Kidney epithelial cell (primary cell): Measurements from ENCODE around the gene CREB3. TPM values are rescaled to one million over a fixed set of nuclear protein-coding genes. Genes with fewer than 3 reads are reported as not detected.

Experiments
- DNase-seq: peaks from one replicate; pipeline ENCODE4 v3.0.0-alpha.2; 2010; ENCODE audit warnings: low read depth
- H3K27me3 ChIP-seq: 2 replicates; pipeline ENCODE4 v1.6.0; 2011; ENCODE audit warnings: low read length; ENCODE audit not compliant: control insufficient read depth, insufficient read depth
- H3K36me3 ChIP-seq: 2 replicates; pipeline ENCODE4 v1.5.1; 2011; ENCODE audit warnings: low read length; ENCODE audit not compliant: control insufficient read depth, insufficient read depth
- H3K4me3 ChIP-seq: 2 replicates; pipeline ENCODE4 v1.5.1; 2011; ENCODE audit warnings: low read depth, mild to moderate bottlenecking, control low read depth, low read length
- total RNA-seq: library from RNA; depleted of rRNA; stranded (reverse); fragments of >200 nt; gene quantifications from 2 replicates; pipeline ENCODE4 v1.2.3, GENCODE V29; 2015
- TF ChIP-seq, protein P1 (sequence below): IDR thresholded peaks from 2 replicates; pipeline ENCODE4 v1.5.1; 2011; ENCODE audit warnings: mild to moderate bottlenecking, moderate library complexity, low read length, control low read depth, inconsistent platforms; ENCODE audit not compliant: insufficient read depth, poor library complexity, severe bottlenecking

CREB3 gene
- total RNA-seq, 1 donor from 2014 or later: 87.5 TPM

DNA sequence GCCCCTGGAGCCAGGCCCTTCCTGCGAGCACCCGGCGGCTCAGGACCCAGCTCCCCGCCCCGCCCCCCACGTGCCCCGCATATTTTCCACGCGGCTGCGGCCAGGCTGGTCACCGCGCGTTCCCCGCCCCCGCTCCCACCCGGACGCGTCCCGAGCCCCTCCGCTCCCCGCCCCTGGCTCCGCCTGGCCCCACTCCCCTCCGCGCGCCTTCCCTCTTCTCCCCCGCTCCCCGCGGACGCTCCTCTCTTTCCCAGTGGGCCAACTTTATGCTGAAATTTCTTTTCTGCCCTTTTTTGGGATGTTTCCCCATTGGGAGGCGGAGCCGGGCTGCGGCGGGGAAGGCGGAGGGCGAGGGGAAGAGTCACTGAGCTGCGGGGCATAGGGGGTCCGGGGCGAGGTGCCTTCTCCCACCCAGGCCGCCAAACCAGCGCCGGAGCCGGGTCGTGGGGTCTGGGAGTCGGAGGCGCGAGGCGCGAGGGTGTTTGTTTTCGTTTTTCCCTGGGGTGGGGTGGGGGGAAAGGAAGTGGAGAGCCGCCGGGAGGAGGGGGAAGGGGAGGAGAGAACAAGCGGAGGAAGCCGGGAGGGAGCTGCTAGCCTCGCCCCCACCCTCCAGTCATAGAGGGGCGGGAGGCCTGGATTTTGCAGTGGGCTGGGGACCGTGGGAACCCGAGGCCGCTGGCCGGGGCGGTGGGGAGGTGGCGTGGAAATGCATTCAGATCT lies 41.7 kb upstream of the CREB3 start:
- Histone ChIP-seq H3K36me3 (no peaks in the 10 kb centered on the region), H3K27me3 (no peaks in the 10 kb centered on the region), H3K4me3 (peak overlapping the region; percentile 47)
- no peak for DNase-seq
- TF ChIP-seq, protein P1, sequence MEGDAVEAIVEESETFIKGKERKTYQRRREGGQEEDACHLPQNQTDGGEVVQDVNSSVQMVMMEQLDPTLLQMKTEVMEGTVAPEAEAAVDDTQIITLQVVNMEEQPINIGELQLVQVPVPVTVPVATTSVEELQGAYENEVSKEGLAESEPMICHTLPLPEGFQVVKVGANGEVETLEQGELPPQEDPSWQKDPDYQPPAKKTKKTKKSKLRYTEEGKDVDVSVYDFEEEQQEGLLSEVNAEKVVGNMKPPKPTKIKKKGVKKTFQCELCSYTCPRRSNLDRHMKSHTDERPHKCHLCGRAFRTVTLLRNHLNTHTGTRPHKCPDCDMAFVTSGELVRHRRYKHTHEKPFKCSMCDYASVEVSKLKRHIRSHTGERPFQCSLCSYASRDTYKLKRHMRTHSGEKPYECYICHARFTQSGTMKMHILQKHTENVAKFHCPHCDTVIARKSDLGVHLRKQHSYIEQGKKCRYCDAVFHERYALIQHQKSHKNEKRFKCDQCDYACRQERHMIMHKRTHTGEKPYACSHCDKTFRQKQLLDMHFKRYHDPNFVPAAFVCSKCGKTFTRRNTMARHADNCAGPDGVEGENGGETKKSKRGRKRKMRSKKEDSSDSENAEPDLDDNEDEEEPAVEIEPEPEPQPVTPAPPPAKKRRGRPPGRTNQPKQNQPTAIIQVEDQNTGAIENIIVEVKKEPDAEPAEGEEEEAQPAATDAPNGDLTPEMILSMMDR: no peak

- H3K36me3 ChIP-seq: no peaks in the 10 kb centered on the region
- peak overlapping the region; percentile 47 for H3K4me3 ChIP-seq
- H3K27me3 ChIP-seq: no peaks in the 10 kb centered on the region
- no peak for DNase-seq
- TF ChIP-seq, protein P1: no peak
Measured at GRCh38 chr9:35691334-35691650, 41.2 kb upstream of the CREB3 start.

DNA sequence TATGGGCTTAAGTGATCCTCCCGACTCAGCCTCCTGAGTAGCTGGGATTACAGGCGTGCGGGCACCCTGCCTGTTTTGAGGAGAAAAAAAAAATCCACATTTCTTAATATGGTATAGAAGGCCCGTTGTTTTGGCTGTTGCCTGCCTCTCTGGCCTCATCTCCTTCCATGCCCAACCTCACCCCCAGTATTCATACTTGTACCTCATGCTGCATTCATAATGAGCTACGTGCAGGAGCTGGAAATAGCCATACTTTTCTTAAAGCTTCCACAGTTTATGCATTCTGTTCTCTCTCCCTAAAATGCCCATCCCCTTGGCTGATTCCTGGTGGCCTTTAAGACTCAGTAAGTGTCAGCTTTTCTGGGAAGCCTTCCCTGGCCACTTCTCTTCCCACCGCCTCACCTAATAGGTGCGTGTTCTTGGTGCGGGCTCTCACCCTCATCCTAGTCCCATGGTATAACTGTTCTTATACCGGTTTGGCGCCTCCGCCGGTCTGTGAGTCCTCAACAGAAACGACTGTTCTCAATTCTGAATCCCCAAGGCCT lies 40.6 kb upstream of the CREB3 start:
- Histone ChIP-seq H3K36me3 (no peaks in the 10 kb centered on the region), H3K27me3 (no peaks in the 10 kb centered on the region), H3K4me3 (no peak overlapping the region)
- no peak for DNase-seq
- TF ChIP-seq, protein P1: no peak

- H3K27me3 ChIP-seq: no peaks in the 10 kb centered on the region
- TF ChIP-seq, protein P1: no peak
- H3K4me3 ChIP-seq: no peak overlapping the region
- H3K36me3 ChIP-seq: peaks cover 4% of the 10 kb centered on the region
- DNase-seq: no peak
Measured at GRCh38 chr9:35695943-35696401, 36.5 kb upstream of the CREB3 start.

DNA sequence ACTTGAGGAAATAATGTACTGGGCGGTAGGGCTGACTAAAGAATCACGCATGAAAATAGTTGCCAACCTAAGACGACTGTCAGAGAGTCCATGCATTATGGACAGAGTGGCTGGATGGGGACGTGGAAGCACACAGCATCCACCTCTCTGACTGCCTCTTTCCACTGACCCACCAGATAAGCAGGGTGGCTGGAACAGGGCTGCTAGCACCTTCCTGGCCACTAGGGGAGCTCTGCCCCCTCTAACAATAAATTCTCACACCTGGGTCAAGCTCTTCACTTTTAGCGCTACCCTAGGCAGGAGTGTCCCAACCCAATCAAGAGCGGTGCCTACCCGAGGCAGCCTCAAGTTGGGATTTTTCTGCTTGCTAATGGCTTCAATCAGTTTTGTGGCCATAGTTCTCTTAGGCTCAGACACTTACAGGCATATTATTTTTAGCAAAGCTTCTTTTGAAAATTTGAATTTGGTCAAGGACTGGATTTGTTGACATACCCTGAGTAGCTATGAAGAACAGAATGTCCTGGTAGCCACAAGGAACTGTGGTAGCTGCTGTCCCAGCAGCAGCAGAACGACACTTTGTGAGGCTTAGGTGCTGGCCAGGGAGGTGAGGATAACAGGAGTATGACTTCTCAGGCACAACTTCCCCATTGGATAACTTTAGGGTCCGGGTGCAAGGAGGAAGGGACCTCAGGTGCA lies 35.8 kb upstream of the CREB3 start:
- DNase-seq: no peak
- Histone ChIP-seq H3K36me3 (peaks cover 4% of the 10 kb centered on the region), H3K4me3 (no peak overlapping the region), H3K27me3 (no peaks in the 10 kb centered on the region)
- TF ChIP-seq, protein P1: peak; percentile 94

DNA sequence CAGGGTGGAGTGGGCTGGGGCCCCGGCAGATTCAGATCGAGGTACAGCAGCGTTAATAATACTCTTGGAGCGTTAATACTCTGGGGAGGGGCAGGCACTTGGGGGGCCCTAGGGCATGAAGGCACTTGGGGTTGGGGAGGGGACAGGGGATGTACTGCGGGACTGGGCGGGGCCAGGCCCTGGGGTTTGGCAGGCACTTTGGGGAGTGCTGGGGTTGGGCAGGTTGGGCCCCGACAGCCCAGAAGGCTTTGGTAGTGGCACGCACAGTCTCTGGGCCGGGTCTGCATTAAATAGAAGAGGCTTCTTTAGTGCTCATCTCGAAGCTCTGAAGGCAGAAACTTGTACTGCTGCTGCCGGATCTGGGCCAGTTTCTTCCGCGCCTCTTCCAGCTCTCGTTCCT lies 35.0 kb upstream of the CREB3 start:
- Histone ChIP-seq H3K27me3 (no peaks in the 10 kb centered on the region), H3K36me3 (peaks cover 7% of the 10 kb centered on the region), H3K4me3 (no peak overlapping the region)
- DNase-seq: no peak
- TF ChIP-seq, protein P1: no peak
